ENCODE results near the gene SGCA.

DNA sequence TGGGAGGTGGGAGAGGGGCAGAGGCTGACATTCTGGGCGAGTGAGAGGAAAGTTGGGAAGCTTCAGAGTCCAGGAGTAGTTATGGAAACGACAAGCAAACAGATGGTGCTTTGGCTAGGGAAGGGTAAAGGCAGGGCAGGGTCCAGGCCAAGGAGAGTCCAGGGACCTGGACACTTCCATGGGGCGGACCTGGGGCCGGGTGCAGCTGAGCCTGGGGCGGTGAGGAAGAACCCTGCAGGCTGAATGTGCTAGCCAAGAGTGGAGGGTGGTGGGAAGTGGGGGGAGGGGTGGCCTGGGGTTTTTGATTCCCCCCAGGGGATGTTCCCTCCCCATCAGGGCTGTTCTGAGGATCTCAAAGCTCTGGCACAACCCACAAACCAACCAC is 18.0 kb upstream of the SGCA start:
- TF ChIP-seq, protein P1, sequence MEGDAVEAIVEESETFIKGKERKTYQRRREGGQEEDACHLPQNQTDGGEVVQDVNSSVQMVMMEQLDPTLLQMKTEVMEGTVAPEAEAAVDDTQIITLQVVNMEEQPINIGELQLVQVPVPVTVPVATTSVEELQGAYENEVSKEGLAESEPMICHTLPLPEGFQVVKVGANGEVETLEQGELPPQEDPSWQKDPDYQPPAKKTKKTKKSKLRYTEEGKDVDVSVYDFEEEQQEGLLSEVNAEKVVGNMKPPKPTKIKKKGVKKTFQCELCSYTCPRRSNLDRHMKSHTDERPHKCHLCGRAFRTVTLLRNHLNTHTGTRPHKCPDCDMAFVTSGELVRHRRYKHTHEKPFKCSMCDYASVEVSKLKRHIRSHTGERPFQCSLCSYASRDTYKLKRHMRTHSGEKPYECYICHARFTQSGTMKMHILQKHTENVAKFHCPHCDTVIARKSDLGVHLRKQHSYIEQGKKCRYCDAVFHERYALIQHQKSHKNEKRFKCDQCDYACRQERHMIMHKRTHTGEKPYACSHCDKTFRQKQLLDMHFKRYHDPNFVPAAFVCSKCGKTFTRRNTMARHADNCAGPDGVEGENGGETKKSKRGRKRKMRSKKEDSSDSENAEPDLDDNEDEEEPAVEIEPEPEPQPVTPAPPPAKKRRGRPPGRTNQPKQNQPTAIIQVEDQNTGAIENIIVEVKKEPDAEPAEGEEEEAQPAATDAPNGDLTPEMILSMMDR (IDR thresholded peaks at IDR 0.05): no peak
- TF ChIP-seq EZH2 (IDR thresholded peaks at IDR 0.05) (no peak), EZH2phosphoT487 (IDR thresholded peaks at IDR 0.05) (no peak)
